ENCODE measurements around the gene GALK2.

GALK2 gene

GRCh38 chr15:49361370-49361769, 191.3 kb downstream of the GALK2 start (continued):
- TF ChIP-seq REST (tag by site-specific recombination; IDR thresholded peaks at IDR 0.05) (no peak), ZNF473 (tag by site-specific recombination; IDR thresholded peaks at IDR 0.05) (no peak), ZNF768 (tag by site-specific recombination; IDR thresholded peaks at IDR 0.05) (no peak), ZBTB48 (tag by site-specific recombination; IDR thresholded peaks at IDR 0.05) (no peak)

GRCh38 chr15:49366496-49366895, 196.4 kb downstream of the GALK2 start:
- no peak overlapping the region for H3K27ac ChIP-seq (ENCODE audit: extremely low read depth, low read depth, low read length)
- H3K4me1 ChIP-seq (ENCODE audit: control insufficient read depth, insufficient read depth, low read length) = no peaks in the 10 kb centered on the region
- no peak overlapping the region for H3K4me3 ChIP-seq (ENCODE audit: low read depth, low read length)
- CTCF ChIA-PET = no interaction called here
- no peaks in the 10 kb centered on the region for H3K9me3 ChIP-seq (ENCODE audit: control insufficient read depth, insufficient read depth, low read depth, low read length)
- TF ChIP-seq ZNF148 (tag by site-specific recombination; IDR thresholded peaks at IDR 0.05; ENCODE audit: borderline replicate concordance) = no peak
- TF ChIP-seq ZBTB17 (tag by site-specific recombination; IDR thresholded peaks at IDR 0.05) = no peak
- no peak for TF ChIP-seq ZNF513 (tag by site-specific recombination; IDR thresholded peaks at IDR 0.05)
- TF ChIP-seq ZNF223 (tag by site-specific recombination; IDR thresholded peaks at IDR 0.05) = no peak
- no peak for TF ChIP-seq ZNF175 (tag by site-specific recombination; IDR thresholded peaks at IDR 0.05)
- TF ChIP-seq ZBTB1 (tag by site-specific recombination; IDR thresholded peaks at IDR 0.05) = no peak
- no peak for TF ChIP-seq ZNF324 (tag by site-specific recombination; IDR thresholded peaks at IDR 0.05)
- no peak for TF ChIP-seq ZNF548 (tag by site-specific recombination; IDR thresholded peaks at IDR 0.05)
- TF ChIP-seq ZNF747 (tag by site-specific recombination; IDR thresholded peaks at IDR 0.05) = no peak
- TF ChIP-seq HOXA7 (CRISPR knock-in tag; IDR thresholded peaks at IDR 0.05; ENCODE audit: borderline replicate concordance) = no peak
- TF ChIP-seq ZNF248 (tag by site-specific recombination; IDR thresholded peaks at IDR 0.05) = no peak
- TF ChIP-seq ZNF677 (tag by site-specific recombination; IDR thresholded peaks at IDR 0.05) = no peak
- TF ChIP-seq ZNF19 (tag by site-specific recombination; IDR thresholded peaks at IDR 0.05; ENCODE audit: low read depth) = no peak
- no peak for TF ChIP-seq ZFP3 (tag by site-specific recombination; IDR thresholded peaks at IDR 0.05; ENCODE audit: low read depth)
- no peak for TF ChIP-seq ZNF518A (tag by site-specific recombination; conservative IDR thresholded peaks at IDR 0.05; ENCODE audit: low read depth)
- no peaks in the 10 kb centered on the region for H3K36me3 ChIP-seq (ENCODE audit: control insufficient read depth in 2 of 2, insufficient read depth in 1 of 2, low read length in 2 of 2)
- POLR2A ChIA-PET = no interaction called here

All from HEK293 (cell line).